GM12892 (cell line): ENCODE results near the gene HORMAD2.

Experiments used
- DNase-seq: peaks from one replicate; pipeline ENCODE4 v3.0.0; 2011; ENCODE audit not compliant: insufficient read length
- FAIRE-seq: peaks from 2 replicates; lab custom pipeline; 2011; peaks lifted over from hg19 to GRCh38; lab: Jason Lieb, UNC
- POLR2A ChIP-seq: IDR thresholded peaks from 2 replicates; pipeline ENCODE4 v1.6.1; 2011; ENCODE audit warnings: low read depth, low read length, control low read depth
- POLR2AphosphoS5 ChIP-seq: IDR thresholded peaks from 2 replicates; pipeline ENCODE4 v1.6.1; 2011; ENCODE audit warnings: low read depth, low read length, control low read depth
- TAF1 ChIP-seq: IDR thresholded peaks from 2 replicates; pipeline ENCODE4 v1.6.1; 2011; ENCODE audit warnings: low read depth, mild to moderate bottlenecking, control low read depth, low read length, borderline replicate concordance

The HORMAD2 gene

DNA sequence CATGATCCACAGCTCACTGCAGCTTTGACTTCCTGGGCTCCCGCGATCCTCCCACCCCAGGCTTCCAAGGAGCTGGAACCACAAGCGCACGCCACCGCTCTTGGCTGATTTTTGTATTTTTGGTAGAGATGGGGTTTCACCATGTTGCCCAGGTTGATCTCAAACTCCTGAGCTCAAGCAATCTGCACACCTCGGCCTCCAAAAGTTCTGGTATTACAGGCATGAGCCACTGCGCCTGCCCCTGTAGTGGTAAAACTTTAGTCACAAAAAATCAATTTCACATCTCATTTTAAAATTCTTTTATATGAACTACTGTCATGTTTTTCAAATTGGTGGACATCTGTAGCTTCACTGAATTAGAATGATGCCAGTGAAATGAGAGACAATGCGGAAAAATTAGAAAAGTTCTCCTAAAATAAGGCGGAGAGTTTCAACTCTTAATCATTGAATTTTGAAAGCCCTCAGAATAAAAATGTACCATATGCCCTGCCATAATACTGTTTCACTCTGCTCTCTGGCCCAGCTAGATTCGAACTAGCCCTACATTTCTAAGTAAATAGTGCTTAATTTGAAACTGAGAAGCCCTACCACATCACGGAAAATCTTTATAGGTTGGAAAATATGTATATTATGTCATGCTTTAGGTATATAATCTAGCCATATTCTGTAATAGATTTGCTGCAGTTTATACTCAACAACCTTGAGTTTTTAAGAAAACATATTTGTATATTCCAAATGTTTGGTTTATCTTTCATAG, 78.7 kb downstream of the HORMAD2 start:
- TF ChIP-seq POLR2AphosphoS5 (no peak), TAF1 (no peak), POLR2A (no peak)
- no peak for DNase-seq
- FAIRE-seq: no peak

DNA sequence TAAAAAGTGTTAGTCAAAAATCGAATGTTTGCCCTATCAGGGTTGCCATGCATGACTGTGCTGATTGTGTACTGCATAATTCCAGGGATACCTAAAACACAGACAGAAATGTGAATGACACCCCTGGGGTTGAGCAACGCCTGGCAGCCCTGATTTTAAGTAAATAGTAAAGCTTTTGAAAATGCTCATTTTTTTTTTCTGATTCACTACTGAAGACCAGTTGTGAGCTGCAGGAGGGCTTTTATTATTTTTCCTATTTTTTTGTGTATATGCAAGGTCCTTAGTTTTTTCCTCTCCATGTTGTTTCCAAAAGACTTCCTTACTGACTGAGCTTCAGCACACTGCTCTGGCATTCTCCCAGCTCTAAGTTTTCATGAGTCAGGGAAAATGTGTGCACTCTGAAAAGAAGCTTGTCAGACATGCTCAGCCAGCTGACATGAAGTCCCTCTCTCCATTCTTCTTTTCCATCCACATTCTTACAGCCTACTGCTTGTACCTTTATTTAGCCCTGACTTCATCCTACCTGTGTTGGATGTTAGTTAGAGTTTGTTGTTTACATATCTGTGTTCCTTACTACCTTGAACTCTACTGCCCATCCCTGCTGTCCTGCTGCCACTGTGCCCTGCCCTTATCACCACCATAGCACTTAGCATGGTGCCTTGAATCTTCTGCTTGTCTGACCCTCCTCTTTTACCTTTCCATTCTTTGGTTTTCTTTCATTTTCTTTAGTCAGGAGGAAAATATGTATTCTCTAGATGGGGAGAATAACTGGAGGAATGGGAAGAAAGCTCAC, 79.5 kb downstream of the HORMAD2 start:
- DNase-seq: no peak
- TF ChIP-seq POLR2A (no peak), POLR2AphosphoS5 (no peak), TAF1 (no peak)
- FAIRE-seq: no peak

DNA sequence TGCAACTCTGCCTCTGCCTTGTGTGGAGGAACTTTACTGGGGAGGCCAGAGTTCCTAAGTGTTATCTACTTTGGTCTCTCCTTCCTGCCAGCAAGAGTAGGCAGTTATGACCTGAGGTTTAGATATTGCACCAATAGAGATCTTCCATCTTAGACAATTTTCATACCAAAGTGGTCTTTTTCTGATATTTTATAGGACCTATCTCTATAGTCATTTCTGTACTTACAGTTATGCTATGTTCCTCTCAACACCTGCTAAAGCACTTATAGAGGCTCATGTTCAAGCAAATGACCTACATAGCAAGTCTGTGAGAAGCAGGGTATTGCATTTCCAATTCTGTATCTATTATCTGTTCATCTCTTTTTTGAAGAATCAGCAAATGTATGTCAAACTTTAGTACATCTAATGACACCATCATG, 80.8 kb downstream of the HORMAD2 start:
- FAIRE-seq: no peak
- TF ChIP-seq POLR2A (no peak), POLR2AphosphoS5 (no peak), TAF1 (no peak)
- DNase-seq: no peak

DNA sequence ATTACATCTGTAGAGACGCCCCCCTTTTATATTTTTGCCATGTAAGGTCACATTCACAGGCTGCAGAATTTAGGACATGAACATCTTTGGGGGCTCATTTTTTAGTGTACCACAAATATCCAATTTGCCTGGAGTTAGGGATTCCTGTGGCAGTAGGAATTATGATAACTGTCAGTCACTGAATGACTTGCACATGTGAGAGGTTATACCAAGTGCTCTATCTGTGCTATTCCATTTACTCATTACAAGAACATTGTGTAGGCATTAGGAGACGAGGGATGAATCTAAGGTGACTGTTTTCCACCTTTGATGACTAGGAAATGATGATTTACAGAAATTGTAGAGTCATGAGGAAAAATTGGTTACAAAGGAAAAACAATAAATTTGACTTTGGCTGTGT, 87.0 kb downstream of the HORMAD2 start:
- FAIRE-seq (no peak), DNase-seq (no peak)
- TF ChIP-seq POLR2A (no peak), POLR2AphosphoS5 (no peak), TAF1 (no peak)

DNA sequence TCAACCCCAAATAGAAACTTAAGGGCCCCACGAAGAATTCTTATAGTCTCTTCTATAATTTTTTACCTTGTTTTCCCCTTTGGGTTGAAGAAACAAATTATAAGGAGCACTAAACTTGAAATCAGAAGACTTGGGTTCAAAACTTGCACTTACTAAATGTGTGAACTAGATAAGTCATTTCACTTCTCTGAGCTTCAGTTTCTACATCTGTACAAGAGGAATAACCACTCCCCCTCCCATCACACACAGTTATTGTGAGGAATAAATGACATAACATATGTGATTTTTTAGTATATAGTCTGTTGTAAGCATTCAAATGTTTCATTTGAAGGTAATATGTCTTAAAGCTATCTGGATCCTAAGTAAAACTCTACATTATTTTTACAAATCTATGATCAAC, 87.5 kb downstream of the HORMAD2 start:
- DNase-seq (no peak), FAIRE-seq (no peak)
- no peak for TF ChIP-seq TAF1
- TF ChIP-seq POLR2AphosphoS5: no peak
- no peak for TF ChIP-seq POLR2A

DNA sequence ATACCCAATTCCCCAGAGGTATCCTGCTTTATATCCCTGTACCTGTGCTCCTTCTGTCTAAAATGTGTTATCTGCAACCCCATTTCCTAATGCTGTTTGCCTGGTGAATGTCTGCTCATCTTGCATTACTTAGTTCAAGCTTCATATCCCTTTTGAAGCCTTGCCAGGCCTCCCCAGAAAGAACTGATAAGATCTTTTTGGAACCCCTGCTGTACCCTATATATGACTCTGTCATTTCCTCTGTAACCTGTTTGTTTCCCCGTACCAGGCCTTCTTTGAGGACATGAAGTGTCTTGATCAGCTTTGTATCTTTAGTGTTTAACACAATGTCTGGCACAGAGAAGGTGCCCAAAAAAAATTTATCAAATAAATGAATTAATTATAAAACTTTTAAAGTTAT, 88.7 kb downstream of the HORMAD2 start:
- no peak for TF ChIP-seq POLR2AphosphoS5
- TF ChIP-seq TAF1: no peak
- TF ChIP-seq POLR2A: no peak
- FAIRE-seq (peak; percentile 33), DNase-seq (no peak)

DNA sequence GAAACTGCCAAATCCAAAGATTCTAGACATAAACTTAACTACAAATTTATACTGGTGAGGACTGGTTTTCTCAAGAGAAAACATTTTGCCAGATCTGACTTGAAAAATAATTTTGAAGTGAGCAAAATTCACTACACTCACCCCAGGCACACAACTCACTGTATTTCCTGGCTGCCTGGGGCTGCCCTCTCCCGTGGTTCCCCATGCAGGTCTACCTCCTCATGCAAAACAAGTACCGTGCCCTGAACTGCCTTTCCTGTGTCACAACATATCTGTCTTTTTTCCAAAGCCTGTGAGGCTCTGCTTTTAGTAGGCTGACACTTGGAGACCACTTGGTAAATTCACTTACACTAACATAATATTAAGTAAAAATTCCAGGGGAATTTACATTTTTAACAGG, 89.9 kb downstream of the HORMAD2 start:
- DNase-seq (no peak), FAIRE-seq (no peak)
- TF ChIP-seq POLR2AphosphoS5 (no peak), TAF1 (no peak), POLR2A (no peak)

DNA sequence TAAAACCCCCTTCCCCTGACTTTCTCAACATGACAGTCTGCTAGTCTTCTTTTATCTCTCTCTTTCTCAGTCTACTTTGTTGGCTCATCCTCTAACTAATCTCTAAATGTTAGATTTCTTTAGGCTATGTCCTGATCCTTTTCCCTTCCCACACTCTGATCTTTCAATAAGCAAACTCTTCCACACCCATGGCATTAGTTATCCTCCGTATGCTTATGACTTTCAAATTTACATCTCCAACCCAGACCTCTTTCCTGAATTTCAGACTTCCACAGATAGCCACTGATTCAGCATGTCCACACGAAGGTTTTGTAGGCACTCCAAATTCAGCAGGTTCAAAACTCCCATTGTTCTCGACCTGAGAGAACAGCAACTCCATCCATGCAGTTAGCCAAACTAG, 90.7 kb downstream of the HORMAD2 start:
- DNase-seq (no peak), FAIRE-seq (no peak)
- TF ChIP-seq TAF1 (no peak), POLR2A (no peak), POLR2AphosphoS5 (no peak)

DNA sequence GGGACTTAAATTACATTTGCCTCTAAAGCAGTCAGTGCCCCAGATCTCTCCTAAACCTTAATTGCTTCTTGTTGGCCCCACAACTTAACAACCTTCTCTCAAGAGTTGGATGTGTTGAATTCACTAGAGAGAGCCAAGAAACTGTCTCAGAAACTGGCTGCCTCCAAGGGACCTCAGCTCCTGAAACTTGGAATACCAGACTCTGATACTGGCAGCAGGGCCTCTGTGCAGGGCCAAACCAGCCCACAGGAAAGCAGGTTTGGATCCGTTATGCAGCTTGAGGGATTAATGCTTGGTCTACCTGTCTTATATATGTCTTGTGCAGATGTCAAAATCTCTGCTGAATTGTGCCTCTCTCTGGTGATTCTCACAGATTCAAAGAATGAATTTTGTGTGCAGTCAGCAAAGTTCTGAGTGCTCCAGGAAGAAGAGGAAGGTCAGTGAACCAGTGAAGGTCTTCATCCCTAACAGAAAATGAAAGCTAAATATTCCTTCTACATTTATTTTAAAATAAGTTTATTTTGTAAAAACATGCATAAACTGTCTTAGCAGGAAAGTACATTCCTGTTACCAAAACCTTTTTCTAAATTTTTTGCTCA, 95.5 kb downstream of the HORMAD2 start:
- TF ChIP-seq POLR2AphosphoS5: no peak
- TF ChIP-seq TAF1: no peak
- no peak for TF ChIP-seq POLR2A
- DNase-seq (no peak), FAIRE-seq (no peak)

DNA sequence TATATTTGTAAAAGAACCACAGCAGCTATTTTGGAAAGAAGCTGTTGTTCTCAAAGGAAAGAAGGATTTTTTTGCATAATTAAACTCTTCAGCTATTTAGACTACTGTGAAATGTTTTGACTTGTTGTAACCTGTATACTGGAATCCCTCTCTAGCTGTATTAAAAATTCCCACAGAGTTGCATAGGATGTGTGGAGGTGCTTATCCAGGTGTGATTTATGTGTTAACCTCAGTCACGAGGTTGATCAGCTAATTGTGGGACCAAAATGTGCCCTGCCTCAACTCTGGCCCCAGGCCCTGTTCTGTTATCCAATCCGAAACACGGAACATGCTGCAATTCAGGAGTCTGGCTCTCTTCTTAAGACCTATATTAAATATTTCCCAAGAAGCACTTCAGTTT, 96.2 kb downstream of the HORMAD2 start:
- no peak for DNase-seq
- FAIRE-seq: no peak
- TF ChIP-seq POLR2A: no peak
- TF ChIP-seq TAF1: no peak
- TF ChIP-seq POLR2AphosphoS5: no peak

DNA sequence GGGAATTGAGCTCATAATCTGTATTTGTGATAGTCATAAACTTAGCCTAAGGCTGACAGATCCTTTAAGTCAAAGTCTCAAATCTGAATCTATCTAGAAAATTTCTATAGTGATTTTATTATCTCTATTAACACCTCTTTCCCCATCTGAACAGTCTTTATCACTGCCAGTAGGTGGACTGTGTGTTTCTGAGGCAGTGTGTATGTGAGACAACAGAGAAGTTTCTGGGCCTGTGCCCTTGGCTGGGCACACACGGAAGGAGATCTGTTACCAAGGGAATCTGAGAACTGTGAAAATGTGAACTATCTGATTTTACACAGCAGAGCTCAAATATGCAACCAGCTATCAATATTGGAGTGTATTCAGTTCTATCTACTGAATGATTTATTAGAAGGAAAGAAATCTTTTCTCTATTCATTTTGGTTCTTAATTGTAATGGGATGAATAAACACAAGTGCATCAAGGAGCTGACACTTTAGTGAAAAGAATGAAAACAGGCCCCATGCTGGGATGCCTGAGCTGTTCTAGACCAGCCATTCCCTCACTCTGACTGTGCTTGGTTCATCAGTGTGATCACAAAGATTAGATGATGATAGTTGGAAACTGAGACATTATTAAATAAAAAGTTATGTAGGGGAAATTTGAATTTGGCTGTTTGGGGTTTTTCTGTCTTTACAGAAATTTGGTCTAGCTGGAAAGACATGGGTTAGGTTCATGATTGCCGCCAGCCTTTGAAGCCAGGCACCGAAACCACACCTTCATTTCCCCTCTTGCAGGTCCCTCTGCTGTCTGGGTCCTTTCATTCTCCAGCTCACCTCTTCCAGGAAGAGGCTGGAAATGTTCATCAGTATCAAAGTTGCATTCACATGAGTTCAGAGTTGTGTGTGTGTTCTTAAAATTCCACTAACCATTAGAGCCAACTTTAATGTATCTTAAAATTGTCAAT, 98.2 kb downstream of the HORMAD2 start:
- no peak for FAIRE-seq
- DNase-seq: no peak

More for the DNA sequence above, 98.2 kb downstream of the HORMAD2 start:
- TF ChIP-seq TAF1: no peak
- TF ChIP-seq POLR2AphosphoS5: no peak
- no peak for TF ChIP-seq POLR2A
